Measurements from ENCODE around the gene PPP2R5A.

DNA sequence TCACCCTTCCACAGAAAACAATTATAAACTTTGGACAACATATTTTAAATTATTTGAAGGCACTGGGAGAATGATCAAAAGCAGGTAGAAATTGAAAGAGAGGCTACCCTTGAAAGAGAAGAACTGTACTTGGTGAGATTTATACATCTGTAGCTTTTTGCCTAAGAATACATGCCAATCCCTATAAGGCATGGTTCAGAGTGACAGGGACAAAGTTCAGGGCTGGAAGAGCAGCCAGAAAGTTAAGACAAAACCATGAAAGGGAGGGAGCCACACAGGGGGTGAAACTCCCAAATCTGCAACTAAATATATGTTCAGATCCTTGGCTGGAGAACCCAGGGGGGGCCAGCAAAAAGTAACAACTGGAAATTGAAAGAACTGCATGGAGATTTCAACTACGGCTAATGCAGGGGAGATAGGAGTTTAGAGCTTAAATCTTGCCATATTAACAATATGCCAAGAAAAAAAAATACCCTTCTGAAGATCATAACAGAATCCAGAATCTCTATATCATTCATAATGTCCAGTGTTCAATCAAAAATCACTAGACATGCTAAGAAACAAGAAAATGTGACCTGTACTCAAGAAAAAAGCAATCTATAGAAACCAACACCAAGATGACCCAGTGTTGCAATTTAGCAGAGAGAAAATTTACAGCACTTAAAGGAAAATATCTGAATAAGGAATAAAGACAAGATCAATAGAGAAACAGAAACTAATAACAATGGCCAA, 103.9 kb downstream of the PPP2R5A start:
- no peak for TF ChIP-seq POLR2A (IDR thresholded peaks at IDR 0.05; ENCODE audit: low read length)
- no peak for TF ChIP-seq GATA1 (IDR thresholded peaks at IDR 0.05; ENCODE audit: low read depth, low read length)
